ENCODE data around the gene C6orf141.

The C6orf141 gene

DNA sequence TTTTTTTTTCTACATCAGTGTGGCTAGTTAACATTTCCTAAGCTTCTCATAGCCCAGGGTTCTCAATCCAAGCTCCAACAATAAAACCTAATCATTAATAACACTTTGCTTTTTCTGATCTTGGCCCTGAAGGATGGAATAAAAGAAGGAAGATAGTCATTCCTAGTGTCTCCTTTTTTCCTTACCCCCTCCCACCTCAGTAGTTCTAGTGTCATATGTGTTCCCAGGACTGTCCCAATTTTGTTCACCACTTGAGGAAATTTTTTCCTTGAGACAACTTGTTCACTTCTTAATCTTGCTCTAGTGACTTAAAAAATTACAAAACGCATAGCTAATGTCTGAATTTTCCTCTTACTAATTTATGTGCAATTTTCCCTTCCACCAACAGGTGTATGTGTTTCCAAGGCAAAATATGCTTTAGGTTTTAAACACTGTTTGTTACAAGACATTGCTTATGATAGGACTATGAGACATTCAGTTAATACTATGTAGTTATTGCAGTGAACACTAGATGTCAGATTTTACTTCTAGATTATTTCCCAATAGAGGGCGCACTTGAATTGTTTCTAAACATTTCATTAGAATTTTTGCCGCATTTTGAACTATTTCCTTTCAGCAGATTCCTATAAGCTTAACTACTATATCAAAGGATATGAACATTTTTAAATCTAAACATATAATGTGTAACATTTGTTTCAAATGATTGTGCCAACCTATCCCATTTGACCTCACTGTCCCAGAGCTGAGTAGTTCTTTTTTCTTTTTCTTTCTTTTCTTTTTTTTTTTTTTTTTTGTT, 18.5 kb upstream of the C6orf141 start:
- peak overlapping the region; percentile 34 for H3K4me2 ChIP-seq (ENCODE audit: low read length)
- TF ChIP-seq, protein P1, sequence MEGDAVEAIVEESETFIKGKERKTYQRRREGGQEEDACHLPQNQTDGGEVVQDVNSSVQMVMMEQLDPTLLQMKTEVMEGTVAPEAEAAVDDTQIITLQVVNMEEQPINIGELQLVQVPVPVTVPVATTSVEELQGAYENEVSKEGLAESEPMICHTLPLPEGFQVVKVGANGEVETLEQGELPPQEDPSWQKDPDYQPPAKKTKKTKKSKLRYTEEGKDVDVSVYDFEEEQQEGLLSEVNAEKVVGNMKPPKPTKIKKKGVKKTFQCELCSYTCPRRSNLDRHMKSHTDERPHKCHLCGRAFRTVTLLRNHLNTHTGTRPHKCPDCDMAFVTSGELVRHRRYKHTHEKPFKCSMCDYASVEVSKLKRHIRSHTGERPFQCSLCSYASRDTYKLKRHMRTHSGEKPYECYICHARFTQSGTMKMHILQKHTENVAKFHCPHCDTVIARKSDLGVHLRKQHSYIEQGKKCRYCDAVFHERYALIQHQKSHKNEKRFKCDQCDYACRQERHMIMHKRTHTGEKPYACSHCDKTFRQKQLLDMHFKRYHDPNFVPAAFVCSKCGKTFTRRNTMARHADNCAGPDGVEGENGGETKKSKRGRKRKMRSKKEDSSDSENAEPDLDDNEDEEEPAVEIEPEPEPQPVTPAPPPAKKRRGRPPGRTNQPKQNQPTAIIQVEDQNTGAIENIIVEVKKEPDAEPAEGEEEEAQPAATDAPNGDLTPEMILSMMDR (IDR thresholded peaks at IDR 0.05) = peak; percentile 67
- H3K4me1 ChIP-seq = no peaks in the 10 kb centered on the region
- no peaks in the 10 kb centered on the region for H3K27me3 ChIP-seq (ENCODE audit: control insufficient read depth, insufficient read depth, low read length)
- no peaks in the 10 kb centered on the region for H3K79me2 ChIP-seq
- no peak overlapping the region for H3K4me3 ChIP-seq (ENCODE audit: low read depth, low read length)
- H3K9ac ChIP-seq = no peak overlapping the region
- no peak overlapping the region for H3K27ac ChIP-seq
- no peaks in the 10 kb centered on the region for H3K36me3 ChIP-seq (ENCODE audit: control insufficient read depth, insufficient read depth, low read length)
- H3K9me3 ChIP-seq (ENCODE audit: control insufficient read depth, low read length) = no peaks in the 10 kb centered on the region
- no peak overlapping the region for H2AFZ ChIP-seq

GRCh38 chr6:49535795-49536194, 14.7 kb upstream of the C6orf141 start:
- Histone ChIP-seq H3K27ac (no peak overlapping the region), H3K4me1 (no peaks in the 10 kb centered on the region), H3K27me3 (ENCODE audit: control insufficient read depth, insufficient read depth, low read length) (no peaks in the 10 kb centered on the region), H2AFZ (no peak overlapping the region), H3K4me3 (ENCODE audit: low read depth, low read length) (no peak overlapping the region), H3K4me2 (ENCODE audit: low read length) (no peak overlapping the region), H3K9ac (no peak overlapping the region), H3K9me3 (ENCODE audit: control insufficient read depth, low read length) (no peaks in the 10 kb centered on the region), H3K36me3 (ENCODE audit: control insufficient read depth, insufficient read depth, low read length) (no peaks in the 10 kb centered on the region), H3K79me2 (no peaks in the 10 kb centered on the region)
- TF ChIP-seq, protein P1 (IDR thresholded peaks at IDR 0.05) = no peak

GRCh38 chr6:49539102-49539501, 11.4 kb upstream of the C6orf141 start:
- no peaks in the 10 kb centered on the region for H3K79me2 ChIP-seq
- TF ChIP-seq, protein P1 (IDR thresholded peaks at IDR 0.05) = no peak
- no peak overlapping the region for H3K4me3 ChIP-seq (ENCODE audit: low read depth, low read length)
- no peaks in the 10 kb centered on the region for H3K4me1 ChIP-seq
- H3K36me3 ChIP-seq (ENCODE audit: control insufficient read depth, insufficient read depth, low read length) = no peaks in the 10 kb centered on the region
- no peaks in the 10 kb centered on the region for H3K9me3 ChIP-seq (ENCODE audit: control insufficient read depth, low read length)
- no peaks in the 10 kb centered on the region for H3K27me3 ChIP-seq (ENCODE audit: control insufficient read depth, insufficient read depth, low read length)
- H2AFZ ChIP-seq = no peak overlapping the region
- H3K9ac ChIP-seq = no peak overlapping the region
- H3K27ac ChIP-seq = no peak overlapping the region
- no peak overlapping the region for H3K4me2 ChIP-seq (ENCODE audit: low read length)

DNA sequence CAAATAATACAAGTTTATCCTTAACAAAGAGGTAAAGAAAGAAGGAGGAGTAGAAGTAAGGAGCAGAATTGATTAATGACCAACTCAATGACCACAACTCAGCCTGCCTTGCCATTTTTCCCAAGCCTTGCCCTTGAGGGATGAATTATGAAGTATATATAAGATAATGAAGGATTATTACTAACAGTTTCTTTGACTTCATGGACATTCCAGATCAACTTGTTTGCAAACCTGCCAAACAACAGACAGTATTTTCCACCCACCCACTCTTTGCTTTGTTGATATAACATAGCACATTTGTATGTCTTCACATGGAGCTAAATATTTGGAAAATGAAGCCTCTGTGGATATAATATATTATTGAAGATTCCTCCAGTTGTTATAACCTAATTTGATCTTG, 9.9 kb upstream of the C6orf141 start:
- Histone ChIP-seq H2AFZ (no peak overlapping the region), H3K9ac (no peak overlapping the region), H3K27me3 (ENCODE audit: control insufficient read depth, insufficient read depth, low read length) (no peaks in the 10 kb centered on the region), H3K9me3 (ENCODE audit: control insufficient read depth, low read length) (no peaks in the 10 kb centered on the region), H3K27ac (no peak overlapping the region), H3K4me3 (ENCODE audit: low read depth, low read length) (no peak overlapping the region), H3K36me3 (ENCODE audit: control insufficient read depth, insufficient read depth, low read length) (no peaks in the 10 kb centered on the region), H3K79me2 (no peaks in the 10 kb centered on the region), H3K4me1 (no peaks in the 10 kb centered on the region), H3K4me2 (ENCODE audit: low read length) (no peak overlapping the region)
- TF ChIP-seq, protein P1 (IDR thresholded peaks at IDR 0.05) = no peak

DNA sequence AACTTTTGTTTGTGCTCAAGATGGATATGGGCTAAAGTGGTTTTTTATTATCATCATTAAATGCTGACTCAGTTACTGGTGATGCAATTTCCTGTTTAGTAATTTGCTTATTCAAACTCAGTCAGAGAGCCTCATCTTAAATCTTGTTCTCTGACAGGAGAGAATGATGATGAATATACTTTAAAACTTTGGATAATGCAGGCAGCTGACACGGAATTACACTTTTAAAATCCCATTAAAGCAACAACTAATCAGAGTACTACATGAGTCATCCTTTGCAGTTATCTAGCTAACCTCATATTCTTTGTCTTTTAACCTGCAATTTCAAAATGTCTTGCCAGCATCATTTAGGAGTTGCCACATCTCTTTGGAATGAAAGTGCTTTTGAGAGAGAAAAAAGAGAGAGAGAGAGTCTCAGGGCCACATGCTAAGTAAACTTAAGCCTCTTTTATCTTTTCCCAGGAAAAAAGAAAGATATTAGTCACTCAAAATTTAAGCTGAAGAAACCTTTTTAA, 9.2 kb upstream of the C6orf141 start:
- Histone ChIP-seq H3K36me3 (ENCODE audit: control insufficient read depth, insufficient read depth, low read length) (no peaks in the 10 kb centered on the region), H2AFZ (no peak overlapping the region), H3K4me2 (ENCODE audit: low read length) (no peak overlapping the region), H3K4me1 (no peaks in the 10 kb centered on the region), H3K27ac (no peak overlapping the region), H3K79me2 (no peaks in the 10 kb centered on the region), H3K9me3 (ENCODE audit: control insufficient read depth, low read length) (no peaks in the 10 kb centered on the region), H3K27me3 (ENCODE audit: control insufficient read depth, insufficient read depth, low read length) (no peaks in the 10 kb centered on the region), H3K9ac (no peak overlapping the region), H3K4me3 (ENCODE audit: low read depth, low read length) (no peak overlapping the region)
- TF ChIP-seq, protein P1 (IDR thresholded peaks at IDR 0.05) = no peak
